Mesodermal cell (in vitro differentiated cells): ENCODE measurements around the gene SFMBT2.

Experiments
- H3K27ac ChIP-seq: 2 replicates; pipeline ENCODE4 v1.7.0; 2013; ENCODE audit warnings: mild to moderate bottlenecking, low read depth, low read length, moderate library complexity; ENCODE audit not compliant: severe bottlenecking
- H3K36me3 ChIP-seq: 2 replicates; pipeline ENCODE4 v1.7.1; 2013; ENCODE audit warnings: mild to moderate bottlenecking, low read length, moderate library complexity; ENCODE audit not compliant: control insufficient read depth, insufficient read depth
- H3K4me1 ChIP-seq: one replicate; pipeline ENCODE4 v1.7.1; 2013; ENCODE audit warnings: mild to moderate bottlenecking, low read length; ENCODE audit not compliant: insufficient read depth, control insufficient read depth, poor library complexity, severe bottlenecking
- H3K4me3 ChIP-seq: 2 replicates; pipeline ENCODE4 v1.7.0; 2013; ENCODE audit warnings: low read length, control low read depth, mild to moderate bottlenecking; ENCODE audit not compliant: insufficient read depth, poor library complexity, severe bottlenecking; ENCODE audit errors: extremely low read depth
- H3K9me3 ChIP-seq: 2 replicates; pipeline ENCODE4 v1.7.1; 2013; ENCODE audit warnings: mild to moderate bottlenecking, low read length, moderate library complexity; ENCODE audit not compliant: control insufficient read depth
- WGBS, 2 experiments: methylation state at CpG; one replicate each; pipeline ENCODE4 v1.1.5; 2013; ENCODE audit warnings: missing lambda C conversion rate in 2 of 2; ENCODE audit not compliant: insufficient coverage in 2 of 2; 5-methylcytosine and 5-hydroxymethylcytosine counted together

Gene SFMBT2

DNA sequence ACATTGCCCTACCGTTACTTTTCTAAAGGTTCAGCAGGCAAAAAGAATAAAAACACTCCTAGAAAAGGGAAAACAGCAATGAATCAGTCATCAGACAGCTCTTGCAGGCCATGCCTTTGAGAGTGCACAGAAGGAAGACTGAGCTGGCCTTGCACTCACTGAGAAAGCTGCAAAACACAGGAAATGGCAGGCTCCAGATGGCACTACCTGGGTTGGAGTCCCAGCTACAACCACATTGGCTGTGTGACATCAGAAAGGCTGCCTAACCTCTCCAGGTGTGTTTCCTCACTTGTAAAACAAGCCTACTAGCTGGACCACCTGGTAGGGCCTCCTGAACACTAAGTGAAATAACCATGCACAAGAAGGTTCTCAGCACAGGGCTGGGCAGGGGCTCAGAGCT lies 113.7 kb downstream of the SFMBT2 start:
- WGBS, 2 experiments, result 83 to 100% methylated on average over 1 of the region's 1 CpG
- no peaks in the 10 kb centered on the region for H3K9me3 ChIP-seq

DNA sequence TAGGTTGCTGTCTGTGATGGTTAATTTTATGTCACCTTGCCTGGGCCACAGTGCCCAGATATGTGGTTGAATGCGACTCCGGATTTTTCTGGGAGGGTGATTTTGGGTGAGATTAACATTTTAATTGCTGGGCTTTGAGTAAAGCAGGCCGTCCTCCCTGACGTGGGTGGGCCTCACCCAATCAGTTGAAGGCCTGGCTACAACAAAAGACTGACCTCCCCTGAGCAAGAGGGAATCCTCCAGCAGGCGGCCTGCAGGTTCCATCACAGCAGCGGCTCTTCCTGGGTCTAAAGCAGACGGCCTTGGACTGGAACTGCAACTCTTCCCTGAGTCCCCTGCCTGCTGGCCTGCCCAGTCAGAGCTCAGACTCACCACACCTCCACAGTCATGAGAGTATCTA lies 114.2 kb downstream of the SFMBT2 start:
- H3K9me3 ChIP-seq, result no peaks in the 10 kb centered on the region
- no peak overlapping the region for H3K27ac ChIP-seq
- no peaks in the 10 kb centered on the region for H3K36me3 ChIP-seq
- 89 to 90% methylated on average over 5 to 7 of the region's 7 CpGs for WGBS, 2 experiments
- no peaks in the 10 kb centered on the region for H3K4me1 ChIP-seq
- no peak overlapping the region for H3K4me3 ChIP-seq

More for the DNA sequence above, 113.7 kb downstream of the SFMBT2 start:
- no peaks in the 10 kb centered on the region for H3K36me3 ChIP-seq
- H3K4me3 ChIP-seq, result no peak overlapping the region
- no peaks in the 10 kb centered on the region for H3K4me1 ChIP-seq
- H3K27ac ChIP-seq, result no peak overlapping the region

- H3K4me1 ChIP-seq, result no peaks in the 10 kb centered on the region
- H3K27ac ChIP-seq, result no peak overlapping the region
- no peak overlapping the region for H3K4me3 ChIP-seq
- H3K9me3 ChIP-seq, result no peaks in the 10 kb centered on the region
- no peaks in the 10 kb centered on the region for H3K36me3 ChIP-seq
Observed at GRCh38 chr10:7296076-7296475, 114.8 kb downstream of the SFMBT2 start.

DNA sequence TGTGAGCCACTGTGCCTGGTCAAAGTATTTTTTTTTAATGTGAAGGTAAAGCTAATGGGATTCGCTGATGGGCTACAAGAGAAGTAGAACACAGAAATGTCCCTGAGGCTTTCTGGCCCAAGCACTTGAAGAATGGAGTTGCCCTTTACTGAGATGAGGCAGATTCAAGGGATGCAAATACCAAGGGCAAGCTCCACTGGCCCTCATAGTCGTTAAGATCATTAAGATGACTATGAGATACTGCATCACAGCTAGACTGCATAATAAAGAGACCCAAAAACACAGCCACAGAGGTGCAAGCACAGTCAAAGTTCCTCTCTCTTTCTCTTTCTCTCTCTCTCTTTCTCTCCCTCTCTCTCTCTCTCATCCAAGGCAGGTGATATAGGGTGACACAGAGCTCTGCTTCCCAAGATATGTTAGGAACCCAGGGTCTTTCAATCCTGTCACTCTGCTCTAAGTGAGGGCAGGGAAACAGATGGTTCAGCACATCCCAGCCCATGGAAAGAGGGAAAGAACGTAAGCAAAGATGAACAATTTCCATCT lies 117.4 kb downstream of the SFMBT2 start:
- WGBS, 2 experiments, result 93 to 100% methylated on average over 1 to 2 of the region's 3 CpGs
- H3K4me3 ChIP-seq, result no peak overlapping the region
- no peaks in the 10 kb centered on the region for H3K9me3 ChIP-seq
- H3K27ac ChIP-seq, result no peak overlapping the region
- H3K4me1 ChIP-seq, result no peaks in the 10 kb centered on the region
- no peaks in the 10 kb centered on the region for H3K36me3 ChIP-seq

- no peaks in the 10 kb centered on the region for H3K9me3 ChIP-seq
- H3K36me3 ChIP-seq, result no peaks in the 10 kb centered on the region
- no peak overlapping the region for H3K4me3 ChIP-seq
- no peaks in the 10 kb centered on the region for H3K4me1 ChIP-seq
- WGBS, 2 experiments, result 73 to 79% methylated on average over 4 to 5 of the region's 8 CpGs
- H3K27ac ChIP-seq, result no peak overlapping the region
Observed at GRCh38 chr10:7291487-7292270, 119.2 kb downstream of the SFMBT2 start.

GRCh38 chr10:7288060-7288690 lies 122.7 kb downstream of the SFMBT2 start:
- no peak overlapping the region for H3K4me3 ChIP-seq
- H3K27ac ChIP-seq, result no peak overlapping the region
- H3K9me3 ChIP-seq, result no peaks in the 10 kb centered on the region
- no peaks in the 10 kb centered on the region for H3K4me1 ChIP-seq
- WGBS, 2 experiments, result 88 to 94% methylated on average over 12 of the region's 12 CpGs
- no peaks in the 10 kb centered on the region for H3K36me3 ChIP-seq

GRCh38 chr10:7287377-7287776 lies 123.5 kb downstream of the SFMBT2 start:
- no peak overlapping the region for H3K27ac ChIP-seq
- no peaks in the 10 kb centered on the region for H3K9me3 ChIP-seq
- no peak overlapping the region for H3K4me3 ChIP-seq
- 83 to 100% methylated on average over 1 to 2 of the region's 3 CpGs for WGBS, 2 experiments
- no peaks in the 10 kb centered on the region for H3K4me1 ChIP-seq
- no peaks in the 10 kb centered on the region for H3K36me3 ChIP-seq

DNA sequence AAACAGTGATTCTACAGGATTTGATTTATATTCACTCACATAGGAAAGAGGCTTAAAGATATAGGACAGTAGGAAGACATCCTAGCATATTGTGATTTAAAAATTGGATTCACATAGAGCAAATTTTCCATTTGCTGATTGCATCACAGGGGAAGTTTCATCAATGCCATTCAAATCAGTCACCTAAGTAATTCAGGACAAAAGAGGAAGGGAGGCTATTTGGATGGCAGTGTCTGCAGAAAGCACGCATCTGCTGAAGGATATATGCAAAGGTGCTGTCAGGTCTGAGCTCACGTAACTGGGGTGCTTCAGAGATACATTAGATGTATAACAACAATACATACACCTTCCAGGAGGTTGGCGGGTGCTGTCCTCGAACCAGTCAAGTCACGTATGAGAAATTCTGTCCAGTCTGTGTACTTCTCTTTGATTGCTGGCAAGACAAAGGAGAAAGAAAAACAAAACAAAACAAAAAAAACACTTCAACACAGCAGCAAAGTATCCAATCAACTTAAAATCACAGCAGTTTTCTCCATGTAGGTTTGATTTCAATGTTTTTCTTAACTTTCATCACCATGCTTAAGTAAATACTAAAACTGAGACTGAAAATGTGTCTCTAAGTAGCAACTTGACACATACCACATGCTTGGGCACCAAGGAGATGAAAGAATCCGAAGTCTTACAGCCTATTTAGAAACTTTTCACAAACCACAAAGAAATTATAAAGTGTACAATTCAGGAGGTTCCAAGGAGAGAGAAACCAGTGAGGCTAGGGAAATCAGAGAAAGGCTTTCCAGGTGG lies 125.1 kb downstream of the SFMBT2 start:
- H3K4me1 ChIP-seq, result no peaks in the 10 kb centered on the region
- no peak overlapping the region for H3K27ac ChIP-seq
- H3K4me3 ChIP-seq, result no peak overlapping the region
- WGBS, 2 experiments, result 100% methylated on average over 1 of the region's 6 CpGs; no CpG with 5 or more reads in 1 of the 2 experiments
- H3K36me3 ChIP-seq, result no peaks in the 10 kb centered on the region
- H3K9me3 ChIP-seq, result no peaks in the 10 kb centered on the region

GRCh38 chr10:7283246-7283645 lies 127.6 kb downstream of the SFMBT2 start:
- 40 to 79% methylated on average over 1 to 2 of the region's 2 CpGs for WGBS, 2 experiments
- Histone ChIP-seq H3K36me3 (no peaks in the 10 kb centered on the region), H3K9me3 (no peaks in the 10 kb centered on the region), H3K4me1 (no peaks in the 10 kb centered on the region), H3K4me3 (no peak overlapping the region), H3K27ac (no peak overlapping the region)

DNA sequence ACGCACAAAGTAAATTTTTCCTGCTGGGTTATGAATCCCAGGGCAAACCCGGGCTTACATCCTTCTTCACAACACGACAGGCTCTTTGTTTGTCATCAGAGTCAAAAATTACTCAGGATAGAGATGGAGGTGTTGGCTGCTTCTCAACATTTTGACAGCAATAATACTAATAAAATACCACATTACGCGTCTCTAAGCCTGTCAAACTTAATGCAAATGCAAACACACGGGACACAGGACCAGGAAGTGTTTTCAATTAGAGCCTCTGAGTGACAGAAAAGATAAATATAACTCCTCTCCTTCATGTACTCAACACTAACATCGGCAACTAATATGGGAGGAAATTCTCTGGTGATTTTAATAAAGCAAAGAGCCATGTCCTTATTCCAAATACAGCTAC lies 128.4 kb downstream of the SFMBT2 start:
- no peak overlapping the region for H3K4me3 ChIP-seq
- H3K36me3 ChIP-seq, result no peaks in the 10 kb centered on the region
- no peaks in the 10 kb centered on the region for H3K9me3 ChIP-seq
- no peak overlapping the region for H3K27ac ChIP-seq
- WGBS, 2 experiments, result 77% methylated on average over 2 of the region's 7 CpGs; no CpG with 5 or more reads in 1 of the 2 experiments
- H3K4me1 ChIP-seq, result no peaks in the 10 kb centered on the region
